HEK293 (cell line): ENCODE results near the gene DGCR2.

Experiments
- CTCF ChIA-PET: fragments of 350-600 bp; formaldehyde crosslinking; extraction: SDS; loops from one replicate; lab custom pipeline; 2021; ENCODE audit warnings: antibody characterized with exemption; lab: Yijun Ruan, JAX
- POLR2A ChIA-PET: fragments of 300-600 bp; formaldehyde crosslinking; extraction: SDS; loops from one replicate; lab custom pipeline; 2020; ENCODE audit warnings: antibody characterized with exemption, inconsistent platforms; lab: Yijun Ruan, JAX
- H3K27ac ChIP-seq: fragments of 200-500 bp; sonication (Bioruptor generic); 2 replicates; pipeline ENCODE4 v1.5.1; 2014; ENCODE audit warnings: low read depth, low read length, control low read depth, inconsistent platforms; ENCODE audit errors: extremely low read depth
- H3K36me3 ChIP-seq, 2 experiments: fragments of 200-500 bp in 1 of 2; sonication (Bioruptor generic) in 1 of 2; 1 replicate in 1 of 2; 2 replicates in 1 of 2; pipeline ENCODE4 v1.5.1; 2014 to 2017; ENCODE audit warnings: inconsistent platforms in 2 of 2, low read length in 2 of 2; ENCODE audit not compliant: control insufficient read depth in 2 of 2, insufficient read depth in 1 of 2
- H3K4me1 ChIP-seq: fragments of 200-500 bp; sonication (Bioruptor generic); 2 replicates; pipeline ENCODE4 v1.5.1; 2014; ENCODE audit warnings: mild to moderate bottlenecking, low read length, inconsistent platforms; ENCODE audit not compliant: control insufficient read depth, insufficient read depth
- H3K4me3 ChIP-seq: 2 replicates; pipeline ENCODE4 v1.5.1; 2011; ENCODE audit warnings: low read depth, mild to moderate bottlenecking, control low read depth, low read length, moderate library complexity
- H3K9me3 ChIP-seq: fragments of 200-500 bp; sonication (Bioruptor generic); 2 replicates; pipeline ENCODE4 v1.5.1; 2014; ENCODE audit warnings: low read depth, low read length, inconsistent platforms; ENCODE audit not compliant: control insufficient read depth, insufficient read depth
- HOXC10 ChIP-seq: sonication (generic); formaldehyde crosslinking; IDR thresholded peaks from 2 replicates; pipeline ENCODE4 v1.8.1; 2023; ENCODE audit warnings: mild to moderate bottlenecking, missing genetic modification reagents
- HOXD13 ChIP-seq: sonication (generic); formaldehyde crosslinking; IDR thresholded peaks from 2 replicates; pipeline ENCODE4 v1.8.0; 2022; ENCODE audit warnings: missing genetic modification reagents, borderline replicate concordance
- KLF9 ChIP-seq: fragments of 450-650 bp; formaldehyde crosslinking; IDR thresholded peaks from 2 replicates; pipeline ENCODE4 v1.5.1; 2016; ENCODE audit warnings: missing biosample characterization, missing genetic modification characterization, low read depth
- PBX3 ChIP-seq: sonication (generic); formaldehyde crosslinking; IDR thresholded peaks from 2 replicates; pipeline ENCODE4 v1.8.1; 2022; ENCODE audit warnings: mild to moderate bottlenecking, moderate library complexity, missing genetic modification reagents
- SCRT2 ChIP-seq: fragments of 450-650 bp; formaldehyde crosslinking; IDR thresholded peaks from 2 replicates; pipeline ENCODE4 v1.5.1; 2016; ENCODE audit warnings: missing biosample characterization, missing genetic modification characterization
- YY1 ChIP-seq: fragments of 450-650 bp; formaldehyde crosslinking; IDR thresholded peaks from 2 replicates; pipeline ENCODE4 v1.5.1; 2018; ENCODE audit warnings: missing biosample characterization, missing genetic modification characterization
- ZBTB10 ChIP-seq: fragments of 450-650 bp; formaldehyde crosslinking; IDR thresholded peaks from 2 replicates; pipeline ENCODE4 v1.5.1; 2016; ENCODE audit warnings: missing biosample characterization, missing genetic modification characterization
- ZEB2 ChIP-seq: fragments of 450-650 bp; formaldehyde crosslinking; IDR thresholded peaks from 2 replicates; pipeline ENCODE4 v1.5.1; 2016; ENCODE audit warnings: missing biosample characterization, missing genetic modification characterization
- ZFHX2 ChIP-seq: fragments of 450-650 bp; formaldehyde crosslinking; conservative IDR thresholded peaks from 2 replicates; pipeline ENCODE4 v1.5.1; 2016; ENCODE audit warnings: missing biosample characterization, missing genetic modification characterization
- ZNF169 ChIP-seq: fragments of 450-650 bp; formaldehyde crosslinking; IDR thresholded peaks from 2 replicates; pipeline ENCODE4 v1.5.1; 2016; ENCODE audit warnings: missing biosample characterization, missing genetic modification characterization
- ZNF175 ChIP-seq: fragments of 450-650 bp; formaldehyde crosslinking; IDR thresholded peaks from 2 replicates; pipeline ENCODE4 v1.5.1; 2016; ENCODE audit warnings: missing biosample characterization, missing genetic modification characterization
- ZNF19 ChIP-seq: fragments of 450-650 bp; formaldehyde crosslinking; IDR thresholded peaks from 2 replicates; pipeline ENCODE4; 2016; ENCODE audit warnings: missing biosample characterization, missing genetic modification characterization, low read depth
- ZNF211 ChIP-seq: fragments of 450-650 bp; formaldehyde crosslinking; IDR thresholded peaks from 2 replicates; pipeline ENCODE4 v1.5.1; 2016; ENCODE audit warnings: low read depth, missing biosample characterization, missing genetic modification characterization
- ZNF362 ChIP-seq: fragments of 450-650 bp; formaldehyde crosslinking; IDR thresholded peaks from 2 replicates; pipeline ENCODE4 v1.5.1; 2016; ENCODE audit warnings: missing biosample characterization, missing genetic modification characterization
- ZNF391 ChIP-seq: fragments of 450-650 bp; formaldehyde crosslinking; IDR thresholded peaks from 2 replicates; pipeline ENCODE4 v1.5.1; 2016; ENCODE audit warnings: low read depth, missing biosample characterization, missing genetic modification characterization, borderline replicate concordance
- ZNF530 ChIP-seq: fragments of 450-650 bp; formaldehyde crosslinking; IDR thresholded peaks from 2 replicates; pipeline ENCODE4 v1.5.1; 2016; ENCODE audit warnings: low read depth, missing biosample characterization, missing genetic modification characterization
- ZNF548 ChIP-seq: fragments of 450-650 bp; formaldehyde crosslinking; IDR thresholded peaks from 2 replicates; pipeline ENCODE4 v1.5.1; 2016; ENCODE audit warnings: missing biosample characterization, missing genetic modification characterization
- ZNF621 ChIP-seq: fragments of 450-650 bp; formaldehyde crosslinking; IDR thresholded peaks from 2 replicates; pipeline ENCODE4 v1.5.1; 2017; ENCODE audit warnings: missing biosample characterization, missing genetic modification characterization
- ZNF624 ChIP-seq: fragments of 450-650 bp; formaldehyde crosslinking; IDR thresholded peaks from 2 replicates; pipeline ENCODE4 v1.5.1; 2017; ENCODE audit warnings: missing biosample characterization, missing genetic modification characterization
- ZNF660 ChIP-seq: fragments of 450-650 bp; IDR thresholded peaks from 2 replicates; pipeline ENCODE4 v1.5.1; 2018; ENCODE audit warnings: missing biosample characterization, mild to moderate bottlenecking, missing genetic modification characterization
- ZNF692 ChIP-seq: fragments of 450-650 bp; formaldehyde crosslinking; IDR thresholded peaks from 2 replicates; pipeline ENCODE4 v1.5.1; 2016; ENCODE audit warnings: missing biosample characterization, missing genetic modification characterization
- ZNF707 ChIP-seq: fragments of 450-650 bp; formaldehyde crosslinking; IDR thresholded peaks from 2 replicates; pipeline ENCODE4 v1.5.1; 2016; ENCODE audit warnings: missing biosample characterization, missing genetic modification characterization
- ZSCAN16 ChIP-seq: fragments of 450-650 bp; formaldehyde crosslinking; IDR thresholded peaks from 2 replicates; pipeline ENCODE4 v1.5.1; 2016; ENCODE audit warnings: missing biosample characterization, missing genetic modification characterization
- TF ChIP-seq, protein P1 (sequence below): fragments of 450-650 bp; formaldehyde crosslinking; IDR thresholded peaks from 2 replicates; pipeline ENCODE4 v1.5.1; 2017; ENCODE audit warnings: missing biosample characterization, missing genetic modification characterization
- TF ChIP-seq, protein P2 (sequence below): fragments of 450-650 bp; formaldehyde crosslinking; IDR thresholded peaks from 2 replicates; pipeline ENCODE4 v1.5.1; 2016; ENCODE audit warnings: missing biosample characterization, missing genetic modification characterization
- TF ChIP-seq, protein P3 (sequence below): fragments of 450-650 bp; formaldehyde crosslinking; IDR thresholded peaks from 2 replicates; pipeline ENCODE4 v1.5.1; 2017; ENCODE audit warnings: missing biosample characterization, missing genetic modification characterization

DGCR2 gene

GRCh38 chr22:19128946-19129727 lies 6.9 kb upstream of the DGCR2 start (continued):
- TF ChIP-seq, protein P1, sequence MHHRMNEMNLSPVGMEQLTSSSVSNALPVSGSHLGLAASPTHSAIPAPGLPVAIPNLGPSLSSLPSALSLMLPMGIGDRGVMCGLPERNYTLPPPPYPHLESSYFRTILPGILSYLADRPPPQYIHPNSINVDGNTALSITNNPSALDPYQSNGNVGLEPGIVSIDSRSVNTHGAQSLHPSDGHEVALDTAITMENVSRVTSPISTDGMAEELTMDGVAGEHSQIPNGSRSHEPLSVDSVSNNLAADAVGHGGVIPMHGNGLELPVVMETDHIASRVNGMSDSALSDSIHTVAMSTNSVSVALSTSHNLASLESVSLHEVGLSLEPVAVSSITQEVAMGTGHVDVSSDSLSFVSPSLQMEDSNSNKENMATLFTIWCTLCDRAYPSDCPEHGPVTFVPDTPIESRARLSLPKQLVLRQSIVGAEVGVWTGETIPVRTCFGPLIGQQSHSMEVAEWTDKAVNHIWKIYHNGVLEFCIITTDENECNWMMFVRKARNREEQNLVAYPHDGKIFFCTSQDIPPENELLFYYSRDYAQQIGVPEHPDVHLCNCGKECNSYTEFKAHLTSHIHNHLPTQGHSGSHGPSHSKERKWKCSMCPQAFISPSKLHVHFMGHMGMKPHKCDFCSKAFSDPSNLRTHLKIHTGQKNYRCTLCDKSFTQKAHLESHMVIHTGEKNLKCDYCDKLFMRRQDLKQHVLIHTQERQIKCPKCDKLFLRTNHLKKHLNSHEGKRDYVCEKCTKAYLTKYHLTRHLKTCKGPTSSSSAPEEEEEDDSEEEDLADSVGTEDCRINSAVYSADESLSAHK (tag by site-specific recombination): no peak
- TF ChIP-seq KLF9: no peak
- TF ChIP-seq HOXC10 (CRISPR knock-in tag): no peak
- no peak for TF ChIP-seq HOXD13 (CRISPR knock-in tag)
- no peak for TF ChIP-seq ZNF692 (tag by site-specific recombination)
- TF ChIP-seq ZNF621: no peak
- TF ChIP-seq ZNF548: no peak
- TF ChIP-seq, protein P2, sequence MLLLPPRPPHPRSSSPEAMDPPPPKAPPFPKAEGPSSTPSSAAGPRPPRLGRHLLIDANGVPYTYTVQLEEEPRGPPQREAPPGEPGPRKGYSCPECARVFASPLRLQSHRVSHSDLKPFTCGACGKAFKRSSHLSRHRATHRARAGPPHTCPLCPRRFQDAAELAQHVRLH (tag by site-specific recombination): no peak
- TF ChIP-seq ZNF660: no peak
- no peak for TF ChIP-seq YY1
- no peak for TF ChIP-seq SCRT2

DNA sequence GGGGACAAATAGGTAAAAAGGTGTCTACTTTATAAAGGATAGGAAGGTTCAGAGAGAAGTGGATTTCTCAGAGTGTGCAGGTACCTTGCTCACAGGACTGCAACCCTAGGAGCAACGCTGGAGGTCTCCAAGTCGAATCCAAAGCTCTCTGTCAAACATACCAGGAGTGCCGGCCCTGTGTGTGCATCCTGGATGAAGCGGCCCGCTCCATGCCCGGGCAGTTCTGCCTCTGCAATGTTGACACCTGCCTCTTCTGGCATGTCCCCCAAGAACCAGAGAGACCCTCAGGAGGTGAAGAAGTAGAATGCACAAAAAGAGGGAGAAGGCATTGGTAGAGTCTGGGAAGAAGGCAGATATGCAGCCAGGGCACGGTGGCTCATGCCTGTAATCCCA lies 5.8 kb upstream of the DGCR2 start:
- POLR2A ChIA-PET: interaction anchor here (0.5 kb wide), 1 partner anchor 583 kb away, joined by 3 read pairs; no protein-coding TSS in a partner anchor
- TF ChIP-seq, protein P2 (tag by site-specific recombination): no peak
- TF ChIP-seq ZEB2: no peak
- no peak for TF ChIP-seq ZNF175 (tag by site-specific recombination)
- TF ChIP-seq ZNF391: no peak
- TF ChIP-seq PBX3 (CRISPR knock-in tag): no peak
- no peak for TF ChIP-seq ZBTB10 (tag by site-specific recombination)
- TF ChIP-seq ZNF169 (tag by site-specific recombination): no peak
- TF ChIP-seq, protein P3, sequence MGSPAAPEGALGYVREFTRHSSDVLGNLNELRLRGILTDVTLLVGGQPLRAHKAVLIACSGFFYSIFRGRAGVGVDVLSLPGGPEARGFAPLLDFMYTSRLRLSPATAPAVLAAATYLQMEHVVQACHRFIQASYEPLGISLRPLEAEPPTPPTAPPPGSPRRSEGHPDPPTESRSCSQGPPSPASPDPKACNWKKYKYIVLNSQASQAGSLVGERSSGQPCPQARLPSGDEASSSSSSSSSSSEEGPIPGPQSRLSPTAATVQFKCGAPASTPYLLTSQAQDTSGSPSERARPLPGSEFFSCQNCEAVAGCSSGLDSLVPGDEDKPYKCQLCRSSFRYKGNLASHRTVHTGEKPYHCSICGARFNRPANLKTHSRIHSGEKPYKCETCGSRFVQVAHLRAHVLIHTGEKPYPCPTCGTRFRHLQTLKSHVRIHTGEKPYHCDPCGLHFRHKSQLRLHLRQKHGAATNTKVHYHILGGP: no peak
- no peak for TF ChIP-seq ZNF211 (tag by site-specific recombination)
- TF ChIP-seq ZNF19 (tag by site-specific recombination): no peak
- TF ChIP-seq ZNF624 (tag by site-specific recombination): no peak
- TF ChIP-seq ZNF362: no peak
- TF ChIP-seq ZNF530 (tag by site-specific recombination): no peak
- TF ChIP-seq HOXD13 (CRISPR knock-in tag): no peak
- no peak for TF ChIP-seq ZFHX2 (tag by site-specific recombination)
- no peak for TF ChIP-seq ZSCAN16 (tag by site-specific recombination)
- no peak for TF ChIP-seq ZNF707 (tag by site-specific recombination)

More for the DNA sequence above, 5.8 kb upstream of the DGCR2 start:
- H3K4me1 ChIP-seq: no peaks in the 10 kb centered on the region
- no peak overlapping the region for H3K27ac ChIP-seq
- H3K36me3 ChIP-seq: peaks cover 0 to 23% of the 10 kb centered on the region in 2 experiments; a peak in 1 of 3 replicates
- CTCF ChIA-PET: interaction anchor here (0.6 to 2.8 kb wide), 3 partner anchors 9 to 38 kb away, joined by 3 to 12 read pairs (median 3); partner anchors contain the start of gene ESS2
- no peak overlapping the region for H3K4me3 ChIP-seq
- no peaks in the 10 kb centered on the region for H3K9me3 ChIP-seq
